Renal cortex interstitium (tissue), 15 donors: Measurements from ENCODE around the gene NPHP1. TPM values are rescaled to one million over a fixed set of nuclear protein-coding genes. Genes with fewer than 3 reads are reported as not detected.
A peak's percentile ranks its signal among the peaks of the same experiment; 100 is the strongest.
"Not testable (repeated sequence)": the region's sequence is repeated elsewhere in the genome, so short reads cannot be mapped to it uniquely, and the experiment has no call there.

Source experiments
- DNase-seq, 11 donors: peaks; one replicate each; pipeline ENCODE4 v3.0.0-alpha.2; 2013; ENCODE audit warnings: low read depth in 9 of 11, low spot score in 4 of 11; ENCODE audit errors: extremely low read depth in 1 of 11
- long read RNA-seq, 16 experiments: transcript quantifications; one replicate each; lab custom pipeline, GENCODE V29; 2026
- polyA plus RNA-seq, 3 donors: library from polyadenylated mRNA; unstranded; fragments of 120-200 nt; gene quantifications; one replicate each; pipeline ENCODE4 v1.2.1, GENCODE V29; 2013; ENCODE audit not compliant: insufficient read length in 3 of 3

NPHP1 gene
- polyA plus RNA-seq: 10 to 100 TPM; 14.0 to 19.8 (median 17.6) TPM
- long read RNA-seq, donor 1, partial matches to known transcripts: 0 of 3 reads
- long read RNA-seq, donor 1, other reads (novel, unspliced or antisense): 0 of 3 reads
- long read RNA-seq, donor 2, partial matches to known transcripts: 0 of 3 reads
- long read RNA-seq, donor 2, other reads (novel, unspliced or antisense): 0 of 3 reads
- long read RNA-seq, donor 3, partial matches to known transcripts: 0 of 3 reads
- long read RNA-seq, donor 3, other reads (novel, unspliced or antisense): 0 of 3 reads
- long read RNA-seq, donor 4, partial matches to known transcripts: 0 of 2 reads
- long read RNA-seq, donor 4, other reads (novel, unspliced or antisense): 0 of 2 reads
- long read RNA-seq, donor 5: 0 reads
- long read RNA-seq, donor 6, partial matches to known transcripts: 0 of 4 reads
- long read RNA-seq, donor 6, other reads (novel, unspliced or antisense): 0 of 4 reads
- long read RNA-seq, donor 7, partial matches to known transcripts: 0 of 3 reads
- long read RNA-seq, donor 7, other reads (novel, unspliced or antisense): 0 of 3 reads
- long read RNA-seq, donor 8, transcript NPHP1-205 (4 exons, 742 nt): major isoform, 9 of 15 reads
- long read RNA-seq, donor 8, partial matches to known transcripts: 0 of 15 reads
- long read RNA-seq, donor 8, other reads (novel, unspliced or antisense): 5 of 15 reads
- long read RNA-seq, donor 9, partial matches to known transcripts: 0 of 4 reads
- long read RNA-seq, donor 9, other reads (novel, unspliced or antisense): 0 of 4 reads
- long read RNA-seq, donor 10, partial matches to known transcripts: 0 of 2 reads
- long read RNA-seq, donor 10, other reads (novel, unspliced or antisense): 0 of 2 reads
- long read RNA-seq, donor 11, partial matches to known transcripts: 0 of 1 reads
- long read RNA-seq, donor 11, other reads (novel, unspliced or antisense): 0 of 1 reads
- long read RNA-seq, donor 12: 0 reads
- long read RNA-seq, donor 13, transcript NPHP1-205 (4 exons, 742 nt): major isoform, 5 of 5 reads
- long read RNA-seq, donor 13, partial matches to known transcripts: 0 of 5 reads
- long read RNA-seq, donor 13, other reads (novel, unspliced or antisense): 0 of 5 reads
- long read RNA-seq, donor 14, partial matches to known transcripts: 0 of 3 reads
- long read RNA-seq, donor 14, other reads (novel, unspliced or antisense): 0 of 3 reads
- long read RNA-seq, donor 15, partial matches to known transcripts: 0 of 2 reads
- long read RNA-seq, donor 15, other reads (novel, unspliced or antisense): 0 of 2 reads
- long read RNA-seq, donor 16, partial matches to known transcripts: 9 of 14 reads
- long read RNA-seq, donor 16, other reads (novel, unspliced or antisense): 0 of 14 reads

DNA sequence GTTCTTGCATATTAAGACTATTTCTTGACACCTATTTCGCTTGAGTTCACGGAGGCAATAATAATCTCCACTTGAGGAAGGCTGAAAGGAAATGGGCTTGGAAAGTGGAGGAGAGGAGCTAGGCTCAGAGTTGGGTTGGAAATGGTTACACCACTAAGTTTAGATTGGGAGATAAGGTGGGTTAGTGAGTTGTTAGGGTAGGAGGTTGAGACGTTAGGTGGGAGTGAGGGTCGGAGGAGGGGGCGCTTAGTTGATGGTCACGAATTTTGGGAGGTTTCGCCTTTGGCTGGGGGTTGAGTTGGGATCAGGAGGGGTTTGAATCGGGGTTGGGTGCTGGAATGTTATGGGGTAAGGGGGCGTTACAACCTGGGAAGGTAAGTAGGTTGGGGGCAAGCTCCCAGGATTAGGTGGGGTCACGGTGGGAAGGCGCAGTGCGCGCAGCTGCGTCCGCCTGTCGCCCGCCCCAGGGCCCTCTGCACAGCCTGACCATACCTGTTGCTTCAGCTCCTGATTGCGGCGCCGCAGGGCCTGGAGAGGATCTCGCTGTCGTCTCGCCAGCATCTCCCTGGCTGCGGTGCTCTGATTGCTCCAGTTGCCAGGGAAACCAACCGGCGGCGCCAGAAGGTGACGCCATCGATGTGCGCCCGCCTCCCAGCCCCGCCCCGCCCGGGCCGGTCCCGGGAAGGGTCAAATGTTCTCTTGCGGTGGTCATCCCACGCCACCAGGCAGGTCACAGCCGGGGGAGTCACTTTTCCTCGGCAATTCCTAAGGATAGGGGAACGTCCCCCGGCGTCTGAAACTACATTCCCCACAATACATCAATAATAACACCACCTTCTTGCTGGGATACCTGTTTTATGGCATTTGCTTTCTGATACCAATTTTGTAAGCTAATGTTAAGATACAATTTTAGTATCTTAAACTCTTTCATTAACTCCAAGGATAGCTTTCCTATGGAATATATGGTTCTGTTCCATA is at the start of gene NPHP1:
NPHP1 (minus strand) TSS at position 606 of the 978 bp plus-strand sequence; CDS start at position 561, 45 bp downstream.
- peak; percentile 64 to 85 (median 78) for DNase-seq

DNA sequence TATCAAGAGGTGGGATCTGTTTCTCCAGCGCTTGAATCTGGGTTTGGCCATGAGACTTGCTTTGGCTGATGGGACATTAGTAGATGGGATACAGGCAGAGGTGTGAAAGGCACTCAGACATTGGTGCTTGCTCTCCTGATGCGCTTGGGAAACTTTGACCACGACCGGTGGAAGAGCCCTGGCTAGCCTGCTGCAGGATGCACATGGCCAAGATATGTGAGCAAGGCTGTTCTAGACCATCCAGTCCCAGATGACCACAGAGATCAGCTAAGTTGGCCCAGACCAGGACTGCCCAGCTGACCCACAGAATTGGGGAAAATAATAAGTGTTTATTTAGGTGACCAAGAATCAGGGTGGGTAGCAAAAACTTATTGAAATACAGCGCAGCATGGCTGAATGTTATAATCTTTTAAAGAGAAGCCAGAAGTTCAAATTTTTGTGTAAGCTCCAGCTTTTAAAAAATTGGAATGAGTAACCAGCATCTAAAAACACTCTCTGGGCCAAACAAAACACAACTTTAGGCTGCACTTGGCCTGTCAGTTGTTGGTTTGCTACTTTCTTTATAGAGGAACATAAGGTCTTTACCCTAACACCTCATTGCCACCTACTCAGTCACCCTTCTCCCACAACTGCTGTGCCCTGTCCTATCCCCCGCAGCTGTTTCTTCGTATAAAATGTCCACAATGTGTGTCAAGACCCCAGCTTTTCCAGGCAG is 43.4 kb upstream of the NPHP1 start:
- not testable (repeated sequence) for DNase-seq

DNA sequence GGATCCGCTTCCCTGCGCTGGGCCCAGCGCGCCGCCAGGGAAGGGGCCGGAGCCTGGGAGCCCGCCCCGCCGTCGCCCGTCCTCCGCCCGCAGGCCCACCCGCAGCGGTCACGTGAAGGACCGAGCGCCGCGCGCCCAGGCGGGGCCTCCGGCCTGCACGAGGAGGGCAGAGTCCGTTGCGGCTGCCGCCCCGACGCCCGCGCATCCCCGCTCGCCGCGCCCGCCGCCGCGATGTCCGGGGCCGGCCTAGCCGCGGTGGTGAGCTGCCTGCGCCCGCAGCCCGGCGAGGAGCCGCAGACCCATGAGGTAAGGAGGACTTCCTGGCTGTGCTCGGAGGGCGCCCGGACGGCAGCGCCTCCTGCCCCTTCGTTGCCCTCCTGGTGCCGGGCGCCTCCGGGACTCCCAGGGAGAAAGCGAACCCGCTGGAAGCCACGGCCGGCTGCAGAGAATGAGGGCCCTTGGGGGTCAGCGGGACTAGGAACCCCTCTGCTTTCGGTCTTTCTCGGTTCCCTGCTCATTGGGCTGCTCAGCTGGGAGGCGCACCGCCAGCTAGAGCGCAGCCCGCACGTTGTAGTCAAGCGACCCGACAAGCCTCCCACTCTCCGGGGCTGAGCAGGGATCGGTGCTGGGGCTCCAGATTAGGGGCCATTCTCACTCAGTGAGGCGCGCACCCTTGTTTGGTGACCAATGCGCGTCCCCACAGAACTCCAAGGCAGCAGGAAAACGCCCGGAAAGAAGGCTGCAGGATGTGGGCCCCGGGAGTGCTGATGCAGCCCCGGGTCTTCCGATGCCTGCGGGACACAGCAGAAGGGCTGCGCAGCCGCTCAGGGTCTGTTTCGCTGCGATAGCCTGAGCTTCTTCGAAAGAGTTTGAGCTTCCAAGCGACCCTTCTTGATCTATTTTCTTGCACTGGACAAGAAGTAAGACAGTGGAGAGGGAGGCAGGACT is 40.9 kb upstream of the NPHP1 start:
- DNase-seq: not testable (repeated sequence)

DNA sequence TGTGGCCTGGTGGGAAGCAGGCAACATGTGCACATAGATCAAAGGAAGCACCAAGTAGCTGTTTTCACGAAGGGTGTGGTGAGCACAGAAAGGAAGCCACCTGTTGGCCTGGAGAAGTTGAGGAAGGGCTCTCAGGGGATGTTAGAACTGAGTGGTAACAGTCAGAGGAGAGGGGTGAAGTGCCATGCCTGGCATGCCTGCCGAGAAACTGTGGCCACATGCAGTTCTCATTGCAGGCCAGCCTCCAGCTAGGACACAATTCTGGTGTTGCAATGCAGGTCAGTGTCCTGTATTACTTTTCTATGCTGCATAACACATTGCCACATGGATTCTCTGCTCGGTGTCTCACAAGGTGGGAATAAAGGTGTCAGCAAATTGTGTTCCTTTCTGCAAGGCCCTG is 38.5 kb upstream of the NPHP1 start:
- not testable (repeated sequence) for DNase-seq

DNA sequence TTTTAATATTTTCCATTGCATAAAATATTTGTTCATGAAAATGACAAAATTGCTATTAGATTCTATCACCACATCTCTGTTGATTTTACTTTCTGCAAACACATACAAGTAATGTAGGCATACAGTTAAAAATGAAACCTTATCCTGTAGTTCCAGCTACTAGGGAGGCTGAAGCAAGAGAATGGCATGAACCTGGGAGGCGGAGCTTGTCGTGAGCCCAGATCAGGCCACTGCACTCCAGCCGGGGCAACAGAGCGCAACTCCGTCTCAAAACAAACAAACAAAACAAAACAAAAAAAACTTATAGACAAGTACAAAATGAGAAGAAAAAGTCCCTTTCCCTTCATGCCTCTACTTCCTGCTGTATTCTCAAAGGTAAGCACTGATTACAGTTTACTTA is 29.7 kb upstream of the NPHP1 start:
- not testable (repeated sequence) for DNase-seq

DNA sequence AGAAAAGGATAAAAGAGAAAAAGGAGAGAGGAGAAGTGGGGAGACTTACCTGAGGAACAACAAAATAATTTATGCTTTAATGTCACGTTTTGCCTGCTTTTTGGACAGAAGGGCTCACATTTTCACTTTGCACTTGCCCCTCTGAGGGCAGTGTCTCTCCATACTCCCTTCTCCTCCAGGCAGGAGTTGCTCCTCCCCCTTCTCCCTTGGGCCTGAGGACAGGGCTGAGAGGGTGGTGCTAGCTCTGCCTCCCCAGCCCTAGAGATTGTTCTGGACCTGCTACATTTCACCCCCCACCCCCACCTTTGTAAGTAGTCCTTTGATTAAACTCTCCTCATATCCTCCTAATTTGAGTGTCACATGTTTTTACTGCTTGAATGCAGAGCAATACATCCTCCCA is 25.1 kb upstream of the NPHP1 start:
- DNase-seq: not testable (repeated sequence)

DNA sequence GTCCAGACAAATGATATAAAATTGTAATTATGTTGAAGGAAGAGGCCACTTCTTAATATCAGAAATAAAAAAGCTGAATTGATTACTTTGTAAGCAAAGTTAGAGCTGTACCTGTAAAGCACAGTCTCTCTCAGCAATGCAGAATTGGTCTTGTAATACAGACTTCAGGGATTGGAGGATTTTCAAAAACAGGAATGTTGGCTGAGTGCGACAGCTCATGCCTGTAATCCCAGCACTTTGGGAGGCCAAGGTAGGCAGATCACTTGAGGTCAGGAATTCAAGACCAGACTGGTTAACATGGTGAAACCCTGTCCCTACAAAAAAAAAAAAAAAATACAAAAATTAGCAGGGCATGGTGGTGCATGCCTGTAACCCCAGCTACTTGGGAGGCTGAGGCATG is 17.8 kb upstream of the NPHP1 start:
- not testable (repeated sequence) for DNase-seq

DNA sequence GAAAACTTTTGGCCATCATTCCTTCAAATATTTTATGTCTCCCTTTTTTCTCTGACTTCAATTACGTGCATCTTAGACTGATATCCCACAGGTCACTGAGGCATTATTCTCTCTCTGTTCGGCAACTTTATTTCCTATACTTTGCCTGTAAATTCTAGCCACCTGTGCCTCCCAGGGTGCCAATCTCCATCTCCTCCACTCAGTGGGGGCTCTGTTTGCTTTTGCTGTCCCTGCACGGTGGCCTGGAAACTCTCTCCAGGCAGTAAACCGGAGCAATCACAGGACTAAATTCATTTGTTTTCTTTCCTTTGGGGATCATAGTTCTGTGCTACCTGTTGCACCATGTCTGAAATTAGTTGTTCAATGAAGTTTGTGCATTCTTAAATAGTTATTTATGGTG is 17.1 kb upstream of the NPHP1 start:
- DNase-seq: no peak

DNA sequence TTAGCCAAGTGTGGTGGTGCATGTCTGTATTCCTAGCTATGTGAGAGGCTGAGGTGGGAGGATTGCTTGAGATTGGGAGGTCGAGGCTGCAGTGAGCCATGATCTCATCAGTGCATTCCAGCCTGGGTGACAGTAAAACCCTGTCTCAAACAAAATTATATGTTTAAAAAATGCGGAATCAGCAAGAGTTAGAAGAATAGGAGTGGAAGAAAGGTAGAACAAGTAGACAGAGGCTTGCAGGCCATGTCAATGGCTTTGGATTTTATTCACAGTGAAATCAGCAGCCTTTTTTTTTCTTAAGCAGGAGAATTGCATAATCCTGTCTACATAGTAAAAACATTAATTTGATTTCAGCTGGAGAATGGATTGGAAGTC is 15.4 kb upstream of the NPHP1 start:
- no peak for DNase-seq

DNA sequence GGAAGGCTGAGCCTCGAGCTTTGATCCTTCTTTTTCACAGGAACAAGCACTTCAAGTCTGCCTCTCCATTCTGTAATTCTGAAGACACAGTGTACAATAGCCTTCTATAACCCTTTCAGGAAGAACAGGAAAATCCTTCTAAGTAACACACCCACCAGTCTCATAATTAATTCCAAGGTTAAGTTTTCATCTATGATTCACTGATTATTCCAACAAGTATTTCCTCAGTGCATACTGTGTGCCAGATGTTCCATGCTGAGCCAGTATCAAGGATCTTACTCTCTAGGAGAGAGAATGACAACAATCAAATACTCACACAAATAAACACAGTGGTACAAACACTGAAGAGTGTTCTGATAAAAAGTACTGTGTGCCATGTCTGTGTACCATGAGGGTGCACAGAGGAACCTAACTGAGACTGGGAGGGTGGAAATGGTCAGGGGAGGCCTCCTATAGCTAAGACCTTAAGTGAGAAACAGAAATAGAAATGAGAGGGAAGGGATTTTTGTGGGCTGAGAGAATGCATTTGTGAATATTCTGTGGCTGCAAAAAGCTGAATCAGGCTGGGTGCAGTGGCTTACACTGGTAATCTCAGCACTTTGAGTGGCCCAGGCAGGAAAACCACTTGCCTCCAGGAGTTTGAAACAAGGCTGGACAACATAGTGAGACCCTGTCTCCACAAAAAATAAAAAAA is 14.8 kb upstream of the NPHP1 start:
- no peak for DNase-seq

DNA sequence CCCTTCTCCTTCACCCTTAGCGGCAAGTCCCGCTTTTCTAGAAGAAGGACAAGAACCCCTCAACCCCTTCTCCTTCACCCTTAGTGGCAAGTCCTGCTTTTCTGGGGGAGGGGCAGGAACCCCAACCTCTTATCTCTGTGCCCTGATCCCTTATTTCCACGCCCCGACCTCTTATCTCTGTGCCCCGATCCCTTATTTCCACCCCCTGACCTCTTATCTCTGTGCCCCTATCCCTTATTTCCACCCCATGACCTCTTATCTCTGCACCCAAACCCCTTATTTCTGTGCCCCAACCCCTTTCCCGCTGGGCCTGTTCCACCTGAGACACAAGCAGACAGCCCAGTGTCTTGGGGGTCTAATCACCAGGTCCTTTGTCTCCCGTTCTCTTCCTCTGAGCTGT is 14.1 kb upstream of the NPHP1 start:
- DNase-seq: not testable (repeated sequence)

DNA sequence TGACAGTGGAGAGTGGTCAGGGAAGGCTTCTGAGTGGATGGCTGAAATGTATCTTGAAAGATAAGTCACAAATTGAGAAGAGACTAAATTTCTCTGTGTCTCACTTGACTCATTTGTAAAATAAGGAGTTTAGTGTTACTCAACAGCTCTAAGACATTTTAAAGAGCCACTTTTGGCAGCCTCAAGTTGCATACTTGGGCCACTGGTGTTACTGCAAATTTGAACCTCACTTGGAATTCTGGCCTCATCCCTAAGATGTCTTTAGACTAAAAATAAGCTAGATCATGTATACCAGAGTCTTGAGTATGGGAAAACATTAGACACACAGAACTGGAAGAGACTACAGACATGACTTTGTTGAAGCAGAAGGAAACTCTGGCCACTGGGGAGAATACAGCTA is 12.0 kb upstream of the NPHP1 start:
- no peak for DNase-seq

DNA sequence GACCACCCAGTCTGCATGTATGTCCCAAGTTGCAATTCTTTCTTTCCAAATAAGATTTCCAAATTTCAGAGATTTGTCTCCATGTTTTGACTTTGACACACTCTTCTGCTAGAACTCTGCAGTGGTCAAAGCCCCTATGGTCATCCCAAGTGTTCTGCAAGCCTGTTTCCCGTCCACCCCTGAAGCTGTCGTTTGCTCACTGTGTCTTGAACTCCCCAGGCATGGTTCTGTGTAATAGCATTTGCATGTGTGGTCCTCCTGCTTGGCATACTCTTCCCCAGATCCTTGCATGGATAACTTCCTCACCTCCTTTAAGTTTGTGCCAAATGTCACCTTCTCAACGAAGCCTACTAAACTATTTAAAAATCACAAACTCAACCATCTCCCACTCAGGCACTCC is 11.4 kb upstream of the NPHP1 start:
- DNase-seq: no peak

DNA sequence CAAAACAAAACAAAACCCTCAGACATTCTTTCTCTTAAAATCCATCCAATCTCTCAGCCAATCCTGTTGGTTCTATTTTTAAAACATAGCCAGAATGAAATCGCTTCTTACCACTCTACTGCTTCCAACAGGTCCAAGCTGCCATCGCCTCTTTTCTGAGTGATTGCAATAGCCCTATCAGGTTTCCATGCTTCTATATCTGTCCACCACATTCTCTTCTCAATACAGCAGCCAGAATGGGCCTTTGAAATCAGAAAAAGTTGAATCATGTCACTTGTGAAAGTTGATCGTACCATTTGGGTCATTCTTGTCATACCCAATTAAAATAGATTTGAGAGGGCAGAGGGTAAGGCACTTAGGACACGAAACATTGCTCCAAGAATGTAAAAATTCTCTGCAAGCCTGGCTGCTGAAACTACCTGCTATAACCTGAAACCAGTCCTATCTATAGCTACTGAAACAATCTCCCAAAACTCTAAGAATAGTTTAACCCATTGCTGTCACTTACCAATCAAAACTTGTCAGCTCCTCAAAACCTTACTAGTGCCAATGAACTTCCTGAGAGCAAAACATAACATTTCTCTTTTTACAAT is 10.8 kb upstream of the NPHP1 start:
- DNase-seq: no peak

DNA sequence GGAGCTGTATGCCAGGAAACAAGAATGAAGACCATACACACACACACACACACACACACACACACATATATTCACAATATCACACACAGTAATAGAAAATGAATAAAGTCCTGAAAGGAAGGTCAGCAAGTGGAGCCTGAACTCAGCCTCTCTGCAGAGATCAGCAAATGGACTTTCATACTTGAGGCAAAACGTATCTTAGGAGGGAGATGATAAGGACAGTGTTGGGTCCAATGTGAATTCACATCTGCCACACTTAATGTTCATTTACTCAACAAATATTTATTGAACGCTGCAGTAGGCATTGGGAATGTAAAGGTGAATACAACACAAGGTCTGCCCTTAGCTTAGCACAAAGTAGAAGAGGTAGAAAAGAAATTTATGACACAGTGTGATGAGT is 10.3 kb upstream of the NPHP1 start:
- no peak for DNase-seq
